GM19372 (cell line): ENCODE data around the gene CDH5.

Experiments used
- ATAC-seq: cut with Tn5 transposase; IDR thresholded peaks from one replicate; pipeline ENCODE4 v1.9.1; 2021; ENCODE audit warnings: mild to moderate bottlenecking, low read depth, moderate library complexity; ENCODE audit not compliant: unreplicated experiment

CDH5 gene

GRCh38 chr16:66408163-66409048 lies 41.9 kb downstream of the CDH5 start:
- ATAC-seq = no peak

DNA sequence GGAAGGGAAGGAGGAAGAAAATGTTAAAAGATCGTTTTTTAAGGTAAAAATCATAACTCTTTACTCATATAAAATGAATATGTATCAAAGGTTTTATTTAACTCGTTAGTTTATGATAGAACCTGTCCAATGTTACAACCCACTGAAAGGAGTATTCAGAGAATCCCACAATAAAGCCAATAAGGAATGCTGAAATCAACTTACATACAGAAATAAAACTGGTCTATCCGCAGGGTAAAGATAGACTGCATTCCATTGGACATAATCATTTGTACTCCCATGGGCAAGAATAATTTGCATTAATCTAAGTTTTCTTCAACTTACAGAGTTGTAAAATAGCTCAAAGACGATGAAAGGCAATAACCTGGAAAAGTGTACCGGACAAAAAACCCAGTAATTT lies 42.7 kb downstream of the CDH5 start:
- ATAC-seq = no peak

DNA sequence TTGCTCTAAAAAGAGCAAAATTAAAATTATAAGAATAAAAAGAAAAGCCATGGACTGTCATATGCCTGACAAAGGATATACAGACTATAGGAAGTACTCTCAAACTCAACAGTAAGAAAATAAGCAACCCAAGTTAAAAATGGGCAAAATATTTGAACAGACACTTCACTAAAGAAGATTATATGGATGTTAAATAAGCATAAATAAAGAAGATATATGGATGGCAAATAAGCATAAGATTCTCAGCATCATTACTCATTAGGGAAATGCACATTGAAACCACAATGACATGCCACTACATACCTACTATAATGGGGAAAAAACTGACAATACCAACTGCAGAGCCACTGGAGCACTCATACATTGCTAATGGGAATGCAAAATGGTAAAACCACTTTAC lies 45.7 kb downstream of the CDH5 start:
- ATAC-seq = no peak

- no peak for ATAC-seq
These were observed 48.4 kb downstream of the CDH5 start for GRCh38 chr16:66414891-66415290.

DNA sequence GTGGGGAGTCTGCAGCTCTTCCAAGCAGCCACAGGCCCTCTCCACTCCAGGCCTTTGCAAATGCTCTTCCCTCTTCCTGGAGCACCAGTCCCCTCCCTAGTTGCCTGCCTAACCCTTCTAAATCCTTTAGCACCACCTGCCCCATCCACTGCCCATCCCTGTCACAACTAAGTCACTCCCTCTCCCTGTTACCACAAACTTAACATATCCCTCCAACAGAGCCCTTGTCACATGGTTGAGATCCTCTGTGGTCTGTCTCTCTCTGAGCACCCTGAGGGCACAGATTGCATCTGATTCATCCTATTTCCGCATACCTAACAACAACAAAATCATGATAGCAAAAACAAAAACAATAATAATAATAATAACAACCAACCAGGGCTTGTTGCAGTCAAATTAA lies 49.6 kb downstream of the CDH5 start:
- ATAC-seq = no peak

- no peak for ATAC-seq
These were observed 50.6 kb downstream of the CDH5 start for GRCh38 chr16:66416939-66417700.

- no peak for ATAC-seq
These were observed 51.9 kb downstream of the CDH5 start for GRCh38 chr16:66418165-66418962.

GRCh38 chr16:66419527-66419926 lies 53.0 kb downstream of the CDH5 start:
- no peak for ATAC-seq

GRCh38 chr16:66420396-66420795 lies 53.9 kb downstream of the CDH5 start:
- no peak for ATAC-seq

DNA sequence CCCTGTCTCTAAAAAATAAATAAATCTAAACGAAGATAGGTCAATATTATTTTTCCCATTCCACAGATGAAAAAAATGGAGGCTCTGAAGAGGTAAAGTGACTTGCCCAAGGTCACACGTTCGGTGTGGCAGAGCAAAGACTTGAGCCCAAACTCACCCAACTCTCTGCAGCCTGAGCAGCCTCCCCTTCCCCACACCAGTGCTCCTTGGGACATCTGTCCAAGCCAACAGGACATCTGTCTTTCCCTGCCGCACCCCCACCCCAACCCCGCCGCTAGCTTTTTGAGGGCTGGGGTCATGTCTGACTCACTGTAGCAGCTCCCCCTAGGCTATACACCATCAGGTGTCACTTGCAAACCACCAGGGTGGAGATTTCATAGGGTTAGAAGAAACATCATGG lies 55.4 kb downstream of the CDH5 start:
- no peak for ATAC-seq

- no peak for ATAC-seq
These were observed 55.9 kb downstream of the CDH5 start for GRCh38 chr16:66422366-66422765.

DNA sequence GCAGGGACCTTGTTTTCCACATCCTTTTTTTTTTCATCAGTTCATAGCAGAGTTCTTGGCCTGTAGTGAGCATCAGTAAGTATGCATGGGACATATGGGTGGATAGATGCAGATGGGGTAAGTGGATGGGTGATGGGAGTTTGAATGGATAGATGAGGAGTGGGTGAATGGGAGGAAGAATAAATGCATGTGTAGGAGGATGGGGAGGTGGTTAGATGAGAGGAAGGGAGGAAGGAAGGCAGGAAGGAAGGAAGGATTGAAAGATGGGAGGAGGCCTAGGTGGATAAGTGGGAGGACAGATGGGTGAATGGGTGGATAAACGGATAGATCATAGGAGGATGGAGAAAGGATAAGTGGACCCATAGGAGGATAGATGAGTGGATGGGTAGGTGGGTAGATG lies 56.7 kb downstream of the CDH5 start:
- no peak for ATAC-seq

GRCh38 chr16:66425651-66426050 lies 59.2 kb downstream of the CDH5 start:
- ATAC-seq = no peak

- ATAC-seq = no peak
These were observed 59.9 kb downstream of the CDH5 start for GRCh38 chr16:66426112-66427035.

- no peak for ATAC-seq
These were observed 60.8 kb downstream of the CDH5 start, which contains the start of gene BEAN1 for GRCh38 chr16:66427036-66427860. Gene BEAN1, plus strand, starts transcription at chr16:66427295. Its CDS starts 10,382 bp downstream, at chr16:66437677.

- ATAC-seq = no peak
These were observed 61.6 kb downstream of the CDH5 start for GRCh38 chr16:66427871-66428681.

- ATAC-seq = no peak
These were observed 62.3 kb downstream of the CDH5 start for GRCh38 chr16:66428682-66429251.
